ENCODE results near the gene ASTN1. TPM values are rescaled to one million over a fixed set of nuclear protein-coding genes. Genes with fewer than 3 reads are reported as not detected.

Gene ASTN1
- total and polyA plus RNA-seq, 9 donors, result 1.1 to 14.8 (median 2.7) TPM

DNA sequence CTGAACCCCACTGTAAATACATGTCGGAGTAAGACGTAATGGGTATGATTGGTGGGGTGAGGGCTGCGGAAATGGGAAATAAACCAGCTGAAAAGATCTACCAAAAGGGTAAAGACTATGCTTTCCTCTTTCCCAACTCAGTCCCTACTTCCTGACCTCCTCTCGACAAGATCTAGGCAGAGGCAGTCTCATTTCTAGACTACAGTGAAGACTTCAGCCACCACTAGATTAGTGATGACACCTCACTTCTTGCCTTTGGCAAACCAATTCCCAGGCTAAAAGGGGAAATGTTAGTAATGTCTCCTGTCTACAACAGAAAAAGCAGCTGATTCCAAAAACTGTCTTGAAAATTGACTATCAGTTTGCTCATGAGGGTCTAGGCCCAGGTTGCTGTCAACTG is 219.9 kb downstream of the ASTN1 start:
- Histone ChIP-seq H3K27ac (no peak overlapping the region), H3K36me3 (no peaks in the 10 kb centered on the region), H3K4me1 (ENCODE audit: insufficient read depth) (no peaks in the 10 kb centered on the region), H3K4me3 (no peak overlapping the region), H3K27me3 (no peaks in the 10 kb centered on the region), H3K9me3 (no peaks in the 10 kb centered on the region)
- intact Hi-C loops (cut with DNase I), result no loop called here
- WGBS, 3 donors, result 95 to 97% (median 96%) methylated on average over 4 of the region's 4 CpGs
- DNase-seq, result no peak
- no peak for TF ChIP-seq POLR2A (IDR thresholded peaks at IDR 0.05)
- TF ChIP-seq, protein P1, sequence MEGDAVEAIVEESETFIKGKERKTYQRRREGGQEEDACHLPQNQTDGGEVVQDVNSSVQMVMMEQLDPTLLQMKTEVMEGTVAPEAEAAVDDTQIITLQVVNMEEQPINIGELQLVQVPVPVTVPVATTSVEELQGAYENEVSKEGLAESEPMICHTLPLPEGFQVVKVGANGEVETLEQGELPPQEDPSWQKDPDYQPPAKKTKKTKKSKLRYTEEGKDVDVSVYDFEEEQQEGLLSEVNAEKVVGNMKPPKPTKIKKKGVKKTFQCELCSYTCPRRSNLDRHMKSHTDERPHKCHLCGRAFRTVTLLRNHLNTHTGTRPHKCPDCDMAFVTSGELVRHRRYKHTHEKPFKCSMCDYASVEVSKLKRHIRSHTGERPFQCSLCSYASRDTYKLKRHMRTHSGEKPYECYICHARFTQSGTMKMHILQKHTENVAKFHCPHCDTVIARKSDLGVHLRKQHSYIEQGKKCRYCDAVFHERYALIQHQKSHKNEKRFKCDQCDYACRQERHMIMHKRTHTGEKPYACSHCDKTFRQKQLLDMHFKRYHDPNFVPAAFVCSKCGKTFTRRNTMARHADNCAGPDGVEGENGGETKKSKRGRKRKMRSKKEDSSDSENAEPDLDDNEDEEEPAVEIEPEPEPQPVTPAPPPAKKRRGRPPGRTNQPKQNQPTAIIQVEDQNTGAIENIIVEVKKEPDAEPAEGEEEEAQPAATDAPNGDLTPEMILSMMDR (IDR thresholded peaks at IDR 0.05), result no peak
- no peak for TF ChIP-seq EP300 (IDR thresholded peaks at IDR 0.05)

GRCh38 chr1:176943783-176944182 is 220.7 kb downstream of the ASTN1 start:
- DNase-seq, result no peak
- no peaks in the 10 kb centered on the region for H3K27me3 ChIP-seq
- no peaks in the 10 kb centered on the region for H3K9me3 ChIP-seq
- no peaks in the 10 kb centered on the region for H3K36me3 ChIP-seq
- TF ChIP-seq, protein P1 (IDR thresholded peaks at IDR 0.05), result no peak
- TF ChIP-seq EP300 (IDR thresholded peaks at IDR 0.05) (no peak), POLR2A (IDR thresholded peaks at IDR 0.05) (no peak)
- H3K4me3 ChIP-seq, result no peak overlapping the region
- H3K4me1 ChIP-seq (ENCODE audit: insufficient read depth), result no peaks in the 10 kb centered on the region
- intact Hi-C loops (cut with DNase I), result no loop called here
- H3K27ac ChIP-seq, result no peak overlapping the region
- 87 to 93% (median 91%) methylated on average over 4 of the region's 4 CpGs for WGBS, 3 donors

- Histone ChIP-seq H3K27me3 (no peaks in the 10 kb centered on the region), H3K9me3 (no peaks in the 10 kb centered on the region), H3K4me3 (no peak overlapping the region), H3K4me1 (ENCODE audit: insufficient read depth) (no peaks in the 10 kb centered on the region), H3K27ac (no peak overlapping the region), H3K36me3 (no peaks in the 10 kb centered on the region)
- WGBS, 3 donors, result 93 to 100% (median 98%) methylated on average over 1 of the region's 1 CpG
- TF ChIP-seq EP300 (IDR thresholded peaks at IDR 0.05), result no peak
- no peak for TF ChIP-seq POLR2A (IDR thresholded peaks at IDR 0.05)
- TF ChIP-seq, protein P1 (IDR thresholded peaks at IDR 0.05), result no peak
- intact Hi-C loops (cut with DNase I), result no loop called here
- no peak for DNase-seq
Measured at GRCh38 chr1:176942346-176942745, 222.2 kb downstream of the ASTN1 start.

DNA sequence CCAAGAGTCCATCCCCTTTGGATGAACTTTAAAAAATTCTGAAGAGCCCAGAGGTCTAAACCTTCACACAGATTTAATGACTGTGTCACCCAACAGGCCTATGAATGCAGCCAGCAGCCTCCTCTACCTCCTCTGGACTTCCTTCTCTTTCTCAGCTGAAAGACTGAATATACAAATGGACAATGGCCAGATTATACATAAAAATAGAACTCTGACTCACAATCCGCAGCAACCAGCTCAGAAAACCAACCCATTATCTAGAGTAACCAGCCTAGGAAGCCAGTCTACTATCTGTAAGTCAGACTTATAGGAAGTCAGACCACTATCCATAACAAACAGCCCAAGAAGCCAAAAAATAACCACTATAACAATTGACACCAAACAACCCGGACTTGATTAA is 224.5 kb downstream of the ASTN1 start:
- H3K36me3 ChIP-seq, result no peaks in the 10 kb centered on the region
- 76 to 92% (median 78%) methylated on average over 2 of the region's 2 CpGs for WGBS, 3 donors
- H3K27ac ChIP-seq, result no peak overlapping the region
- no peaks in the 10 kb centered on the region for H3K4me1 ChIP-seq (ENCODE audit: insufficient read depth)
- no peaks in the 10 kb centered on the region for H3K27me3 ChIP-seq
- H3K9me3 ChIP-seq, result no peaks in the 10 kb centered on the region
- DNase-seq, result no peak
- H3K4me3 ChIP-seq, result no peak overlapping the region
- no peak for TF ChIP-seq EP300 (IDR thresholded peaks at IDR 0.05)
- TF ChIP-seq, protein P1 (IDR thresholded peaks at IDR 0.05), result no peak
- no peak for TF ChIP-seq POLR2A (IDR thresholded peaks at IDR 0.05)
- intact Hi-C loops (cut with DNase I), result no loop called here

DNA sequence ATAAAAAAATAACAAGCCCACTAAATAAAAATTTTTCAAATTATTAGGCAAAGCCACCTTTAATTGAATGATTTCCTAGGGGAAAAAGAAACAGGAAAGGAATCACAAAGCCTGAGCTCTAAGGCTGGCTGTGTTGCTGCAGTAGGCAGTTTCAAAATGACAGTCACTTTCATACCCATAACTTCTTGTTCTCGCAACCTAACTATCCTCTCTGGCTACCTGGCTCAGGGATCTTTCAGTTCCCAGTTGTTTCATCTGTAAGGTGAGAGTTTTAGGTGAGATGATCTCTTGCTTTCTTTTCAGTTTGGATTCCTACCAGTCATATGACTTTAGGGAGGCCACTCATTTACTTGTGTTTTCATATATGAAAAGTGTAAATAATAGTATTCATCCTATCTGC is 226.1 kb downstream of the ASTN1 start:
- intact Hi-C loops (cut with DNase I), result no loop called here
- no peaks in the 10 kb centered on the region for H3K9me3 ChIP-seq
- DNase-seq, result no peak
- TF ChIP-seq POLR2A (IDR thresholded peaks at IDR 0.05) (no peak), EP300 (IDR thresholded peaks at IDR 0.05) (no peak)
- TF ChIP-seq, protein P1 (IDR thresholded peaks at IDR 0.05), result no peak
- H3K4me3 ChIP-seq, result no peak overlapping the region
- no peak overlapping the region for H3K27ac ChIP-seq
- no peaks in the 10 kb centered on the region for H3K36me3 ChIP-seq
- H3K4me1 ChIP-seq (ENCODE audit: insufficient read depth), result no peaks in the 10 kb centered on the region
- 88 to 98% (median 90%) methylated on average over 1 of the region's 1 CpG for WGBS, 3 donors
- H3K27me3 ChIP-seq, result no peaks in the 10 kb centered on the region
